ENCODE data around the gene USP6NL. TPM values are rescaled to one million over a fixed set of nuclear protein-coding genes. Genes with fewer than 3 reads are reported as not detected.

Gene USP6NL
- total RNA-seq, 1 experiment from 2014 or later: 27.5 TPM

DNA sequence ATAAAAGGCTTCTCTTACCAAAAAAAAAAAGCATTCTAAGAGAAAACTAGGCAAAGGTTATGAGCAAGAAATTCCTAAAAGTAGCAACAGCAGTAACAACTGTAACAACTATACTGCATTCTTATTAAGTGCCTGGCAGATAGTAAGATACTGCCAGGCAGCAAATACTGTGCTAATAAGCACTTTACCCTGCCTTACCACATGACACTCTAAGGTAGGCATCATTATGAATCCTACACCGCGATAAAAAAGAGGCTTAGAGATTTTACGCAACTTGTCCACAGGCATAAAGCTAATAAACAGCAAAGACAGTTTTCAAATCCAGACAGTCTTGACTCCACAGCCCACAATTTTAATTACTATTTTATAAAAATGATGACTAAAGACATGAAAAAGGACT, 83.2 kb downstream of the USP6NL start:
- H3K27me3 Mint-ChIP-seq (ENCODE audit: unreplicated experiment): no peaks in the 10 kb centered on the region
- no peak overlapping the region for H3K27ac Mint-ChIP-seq (ENCODE audit: unreplicated experiment)
- BruUV-seq (replicated peaks): no TSS peak
- intact Hi-C loops (cut with micrococcal nuclease; ENCODE audit: unreplicated experiment): no loop called here
- H3K36me3 Mint-ChIP-seq (ENCODE audit: insufficient read depth, unreplicated experiment): peaks cover 6% of the 10 kb centered on the region
- no peak overlapping the region for H3K4me3 Mint-ChIP-seq (ENCODE audit: low read depth, unreplicated experiment)
- no peak for TF ChIP-seq CTCF (IDR thresholded peaks at IDR 0.05; ENCODE audit: unreplicated experiment)
- H3K4me1 Mint-ChIP-seq (ENCODE audit: low read depth, unreplicated experiment): peaks cover 4% of the 10 kb centered on the region
- CTCF ChIA-PET: no interaction called here
- no peak for DNase-seq
- H3K9me3 Mint-ChIP-seq (ENCODE audit: low read depth, unreplicated experiment): no peaks in the 10 kb centered on the region

GRCh38 chr10:11527691-11528255, 83.7 kb downstream of the USP6NL start:
- no peak for TF ChIP-seq CTCF (IDR thresholded peaks at IDR 0.05; ENCODE audit: unreplicated experiment)
- no TSS peak for BruUV-seq (replicated peaks)
- DNase-seq: no peak
- no peak overlapping the region for H3K4me3 Mint-ChIP-seq (ENCODE audit: low read depth, unreplicated experiment)
- intact Hi-C loops (cut with micrococcal nuclease; ENCODE audit: unreplicated experiment): no loop called here
- peaks cover 6% of the 10 kb centered on the region for H3K36me3 Mint-ChIP-seq (ENCODE audit: insufficient read depth, unreplicated experiment)
- CTCF ChIA-PET: no interaction called here
- H3K27ac Mint-ChIP-seq (ENCODE audit: unreplicated experiment): no peak overlapping the region
- H3K27me3 Mint-ChIP-seq (ENCODE audit: unreplicated experiment): no peaks in the 10 kb centered on the region
- no peaks in the 10 kb centered on the region for H3K9me3 Mint-ChIP-seq (ENCODE audit: low read depth, unreplicated experiment)
- H3K4me1 Mint-ChIP-seq (ENCODE audit: low read depth, unreplicated experiment): no peaks in the 10 kb centered on the region

- no peak for TF ChIP-seq CTCF (IDR thresholded peaks at IDR 0.05; ENCODE audit: unreplicated experiment)
- peaks cover under 1% of the 10 kb centered on the region for H3K4me1 Mint-ChIP-seq (ENCODE audit: low read depth, unreplicated experiment)
- BruUV-seq (replicated peaks): no TSS peak
- DNase-seq: no peak
- no peaks in the 10 kb centered on the region for H3K9me3 Mint-ChIP-seq (ENCODE audit: low read depth, unreplicated experiment)
- H3K4me3 Mint-ChIP-seq (ENCODE audit: low read depth, unreplicated experiment): no peak overlapping the region
- CTCF ChIA-PET: no interaction called here
- H3K27me3 Mint-ChIP-seq (ENCODE audit: unreplicated experiment): no peaks in the 10 kb centered on the region
- H3K27ac Mint-ChIP-seq (ENCODE audit: unreplicated experiment): no peak overlapping the region
- H3K36me3 Mint-ChIP-seq (ENCODE audit: insufficient read depth, unreplicated experiment): peaks cover 6% of the 10 kb centered on the region
- intact Hi-C loops (cut with micrococcal nuclease; ENCODE audit: unreplicated experiment): no loop called here
Observed at GRCh38 chr10:11527068-11527467, 84.4 kb downstream of the USP6NL start.

GRCh38 chr10:11525503-11525902, 85.9 kb downstream of the USP6NL start:
- no peak overlapping the region for H3K27ac Mint-ChIP-seq (ENCODE audit: unreplicated experiment)
- intact Hi-C loops (cut with micrococcal nuclease; ENCODE audit: unreplicated experiment): no loop called here
- no peak for TF ChIP-seq CTCF (IDR thresholded peaks at IDR 0.05; ENCODE audit: unreplicated experiment)
- no peak for DNase-seq
- H3K4me1 Mint-ChIP-seq (ENCODE audit: low read depth, unreplicated experiment): peaks cover 8% of the 10 kb centered on the region
- CTCF ChIA-PET: interaction anchor here (0.9 kb wide), 1 partner anchor 22 kb away, joined by 3 read pairs; no protein-coding TSS in a partner anchor
- no TSS peak for BruUV-seq (replicated peaks)
- peaks cover 6% of the 10 kb centered on the region for H3K36me3 Mint-ChIP-seq (ENCODE audit: insufficient read depth, unreplicated experiment)
- H3K27me3 Mint-ChIP-seq (ENCODE audit: unreplicated experiment): no peaks in the 10 kb centered on the region
- no peak overlapping the region for H3K4me3 Mint-ChIP-seq (ENCODE audit: low read depth, unreplicated experiment)
- no peaks in the 10 kb centered on the region for H3K9me3 Mint-ChIP-seq (ENCODE audit: low read depth, unreplicated experiment)

All from Calu3 (cell line).